Liver (tissue), 2 donors: Measurements from ENCODE around the gene CRB2.

Source experiments
- TF ChIP-seq, protein P1 (sequence below): IDR thresholded peaks from 2 replicates; pipeline ENCODE4 v1.6.1; 2016; ENCODE audit warnings: antibody characterized with exemption
- TF ChIP-seq, protein P2 (sequence below): fragments of 150-350 bp; IDR thresholded peaks from 2 replicates; pipeline ENCODE4 v1.5.1; 2017; ENCODE audit warnings: improper control_type of control experiment, low read depth, low read length; ENCODE audit not compliant: missing input control
- TF ChIP-seq, protein P3 (sequence below): IDR thresholded peaks from 2 replicates; pipeline ENCODE4 v1.6.1; 2016; ENCODE audit warnings: antibody characterized with exemption, mild to moderate bottlenecking
- donor health status: healthy.

DNA sequence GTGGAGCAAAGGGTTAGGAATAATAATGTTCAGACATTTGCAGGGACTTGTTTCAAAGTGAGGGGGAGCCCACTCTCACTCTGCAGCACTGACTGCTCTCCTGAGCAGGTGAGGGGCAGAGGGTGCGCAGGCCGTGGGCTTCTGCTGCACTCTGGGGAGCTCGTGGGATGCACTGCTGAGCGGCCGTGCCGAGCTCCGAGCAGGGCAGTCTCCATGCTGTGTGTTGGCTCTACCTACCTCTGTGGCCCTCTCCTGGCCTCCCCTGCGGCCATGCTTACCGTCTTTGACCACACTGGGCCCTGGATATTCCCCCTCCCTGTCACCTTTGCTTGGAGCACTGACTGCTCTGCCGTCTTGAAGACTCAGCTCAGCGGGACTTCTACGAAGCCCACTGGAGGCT, 33.7 kb downstream of the CRB2 start:
- TF ChIP-seq, protein P1, sequence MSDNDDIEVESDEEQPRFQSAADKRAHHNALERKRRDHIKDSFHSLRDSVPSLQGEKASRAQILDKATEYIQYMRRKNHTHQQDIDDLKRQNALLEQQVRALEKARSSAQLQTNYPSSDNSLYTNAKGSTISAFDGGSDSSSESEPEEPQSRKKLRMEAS, result no peak
- TF ChIP-seq, protein P2, sequence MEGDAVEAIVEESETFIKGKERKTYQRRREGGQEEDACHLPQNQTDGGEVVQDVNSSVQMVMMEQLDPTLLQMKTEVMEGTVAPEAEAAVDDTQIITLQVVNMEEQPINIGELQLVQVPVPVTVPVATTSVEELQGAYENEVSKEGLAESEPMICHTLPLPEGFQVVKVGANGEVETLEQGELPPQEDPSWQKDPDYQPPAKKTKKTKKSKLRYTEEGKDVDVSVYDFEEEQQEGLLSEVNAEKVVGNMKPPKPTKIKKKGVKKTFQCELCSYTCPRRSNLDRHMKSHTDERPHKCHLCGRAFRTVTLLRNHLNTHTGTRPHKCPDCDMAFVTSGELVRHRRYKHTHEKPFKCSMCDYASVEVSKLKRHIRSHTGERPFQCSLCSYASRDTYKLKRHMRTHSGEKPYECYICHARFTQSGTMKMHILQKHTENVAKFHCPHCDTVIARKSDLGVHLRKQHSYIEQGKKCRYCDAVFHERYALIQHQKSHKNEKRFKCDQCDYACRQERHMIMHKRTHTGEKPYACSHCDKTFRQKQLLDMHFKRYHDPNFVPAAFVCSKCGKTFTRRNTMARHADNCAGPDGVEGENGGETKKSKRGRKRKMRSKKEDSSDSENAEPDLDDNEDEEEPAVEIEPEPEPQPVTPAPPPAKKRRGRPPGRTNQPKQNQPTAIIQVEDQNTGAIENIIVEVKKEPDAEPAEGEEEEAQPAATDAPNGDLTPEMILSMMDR, result no peak
- TF ChIP-seq, protein P3, sequence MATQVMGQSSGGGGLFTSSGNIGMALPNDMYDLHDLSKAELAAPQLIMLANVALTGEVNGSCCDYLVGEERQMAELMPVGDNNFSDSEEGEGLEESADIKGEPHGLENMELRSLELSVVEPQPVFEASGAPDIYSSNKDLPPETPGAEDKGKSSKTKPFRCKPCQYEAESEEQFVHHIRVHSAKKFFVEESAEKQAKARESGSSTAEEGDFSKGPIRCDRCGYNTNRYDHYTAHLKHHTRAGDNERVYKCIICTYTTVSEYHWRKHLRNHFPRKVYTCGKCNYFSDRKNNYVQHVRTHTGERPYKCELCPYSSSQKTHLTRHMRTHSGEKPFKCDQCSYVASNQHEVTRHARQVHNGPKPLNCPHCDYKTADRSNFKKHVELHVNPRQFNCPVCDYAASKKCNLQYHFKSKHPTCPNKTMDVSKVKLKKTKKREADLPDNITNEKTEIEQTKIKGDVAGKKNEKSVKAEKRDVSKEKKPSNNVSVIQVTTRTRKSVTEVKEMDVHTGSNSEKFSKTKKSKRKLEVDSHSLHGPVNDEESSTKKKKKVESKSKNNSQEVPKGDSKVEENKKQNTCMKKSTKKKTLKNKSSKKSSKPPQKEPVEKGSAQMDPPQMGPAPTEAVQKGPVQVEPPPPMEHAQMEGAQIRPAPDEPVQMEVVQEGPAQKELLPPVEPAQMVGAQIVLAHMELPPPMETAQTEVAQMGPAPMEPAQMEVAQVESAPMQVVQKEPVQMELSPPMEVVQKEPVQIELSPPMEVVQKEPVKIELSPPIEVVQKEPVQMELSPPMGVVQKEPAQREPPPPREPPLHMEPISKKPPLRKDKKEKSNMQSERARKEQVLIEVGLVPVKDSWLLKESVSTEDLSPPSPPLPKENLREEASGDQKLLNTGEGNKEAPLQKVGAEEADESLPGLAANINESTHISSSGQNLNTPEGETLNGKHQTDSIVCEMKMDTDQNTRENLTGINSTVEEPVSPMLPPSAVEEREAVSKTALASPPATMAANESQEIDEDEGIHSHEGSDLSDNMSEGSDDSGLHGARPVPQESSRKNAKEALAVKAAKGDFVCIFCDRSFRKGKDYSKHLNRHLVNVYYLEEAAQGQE, result no peak
